ENCODE results near the gene TOP2B.

Gene TOP2B

DNA sequence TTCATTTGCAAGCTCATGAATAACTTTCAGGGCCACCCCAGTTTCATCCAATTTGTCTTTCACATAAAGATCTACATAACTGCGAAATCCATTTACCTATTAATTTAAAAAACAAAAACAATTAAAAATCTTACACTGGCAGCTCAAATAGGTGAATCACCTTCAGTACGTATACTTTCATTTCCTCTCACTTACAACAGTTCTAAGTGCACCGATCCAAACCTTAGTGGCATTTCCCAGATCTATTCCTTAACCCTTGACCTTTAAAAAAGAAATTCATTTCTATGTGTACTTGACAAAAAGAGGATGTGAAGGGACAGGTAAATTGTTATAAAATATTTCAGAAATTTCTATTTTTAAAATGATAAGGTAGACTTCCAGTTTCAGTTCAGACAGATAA lies 30.8 kb downstream of the TOP2B start:
- H3K4me3 ChIP-seq (ENCODE audit: control insufficient read depth, low read depth, low read length), result no peak overlapping the region
- no peak for DNase-seq (ENCODE audit: low read depth)
- TF ChIP-seq CTCF (IDR thresholded peaks at IDR 0.05; ENCODE audit: control insufficient read depth, insufficient read depth, low read depth, low read length, missing control alignments), result no peak

GRCh38 chr3:25631989-25632388 lies 32.7 kb downstream of the TOP2B start:
- no peak for DNase-seq (ENCODE audit: low read depth)
- TF ChIP-seq CTCF (IDR thresholded peaks at IDR 0.05; ENCODE audit: control insufficient read depth, insufficient read depth, low read depth, low read length, missing control alignments), result no peak
- H3K4me3 ChIP-seq (ENCODE audit: control insufficient read depth, low read depth, low read length), result no peak overlapping the region

- no peak for DNase-seq (ENCODE audit: low read depth)
- no peak overlapping the region for H3K4me3 ChIP-seq (ENCODE audit: control insufficient read depth, low read depth, low read length)
- TF ChIP-seq CTCF (IDR thresholded peaks at IDR 0.05; ENCODE audit: control insufficient read depth, insufficient read depth, low read depth, low read length, missing control alignments), result no peak
Measured at GRCh38 chr3:25621087-25621486, 43.6 kb downstream of the TOP2B start.

GRCh38 chr3:25620493-25620892 lies 44.2 kb downstream of the TOP2B start:
- H3K4me3 ChIP-seq (ENCODE audit: control insufficient read depth, low read depth, low read length), result no peak overlapping the region

GRCh38 chr3:25619382-25619781 lies 45.3 kb downstream of the TOP2B start:
- H3K4me3 ChIP-seq (ENCODE audit: control insufficient read depth, low read depth, low read length), result no peak overlapping the region
- no peak for TF ChIP-seq CTCF (IDR thresholded peaks at IDR 0.05; ENCODE audit: control insufficient read depth, insufficient read depth, low read depth, low read length, missing control alignments)
- DNase-seq (ENCODE audit: low read depth), result no peak

More at GRCh38 chr3:25620493-25620892, 44.2 kb downstream of the TOP2B start:
- no peak for DNase-seq (ENCODE audit: low read depth)
- TF ChIP-seq CTCF (IDR thresholded peaks at IDR 0.05; ENCODE audit: control insufficient read depth, insufficient read depth, low read depth, low read length, missing control alignments), result no peak

DNA sequence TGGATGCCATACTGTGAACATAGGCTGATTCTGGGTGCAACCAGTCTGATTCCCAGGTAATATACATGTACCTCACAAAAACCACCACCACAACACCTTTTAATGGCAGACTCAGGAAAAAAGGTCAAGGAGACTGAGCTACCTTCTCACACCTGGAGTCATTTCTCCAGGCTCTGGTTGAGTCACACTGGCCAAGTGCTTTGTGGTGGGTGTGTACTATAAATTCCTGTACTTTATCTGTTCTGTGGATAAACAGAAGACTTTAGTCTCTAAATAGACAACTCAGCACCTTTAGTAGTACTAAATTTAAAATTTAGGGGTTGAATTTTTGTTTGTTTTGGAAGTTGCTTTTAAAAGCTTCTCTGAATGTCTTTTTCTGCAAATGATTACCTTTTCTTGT lies 46.7 kb downstream of the TOP2B start:
- no peak for DNase-seq (ENCODE audit: low read depth)
- no peak overlapping the region for H3K4me3 ChIP-seq (ENCODE audit: control insufficient read depth, low read depth, low read length)
- no peak for TF ChIP-seq CTCF (IDR thresholded peaks at IDR 0.05; ENCODE audit: control insufficient read depth, insufficient read depth, low read depth, low read length, missing control alignments)

GRCh38 chr3:25611193-25611592 lies 53.5 kb downstream of the TOP2B start:
- H3K4me3 ChIP-seq (ENCODE audit: control insufficient read depth, low read depth, low read length), result no peak overlapping the region
- DNase-seq (ENCODE audit: low read depth), result no peak
- TF ChIP-seq CTCF (IDR thresholded peaks at IDR 0.05; ENCODE audit: control insufficient read depth, insufficient read depth, low read depth, low read length, missing control alignments), result no peak
